ENCODE data around the gene MAMSTR.
"Not testable (repeated sequence)": the region's sequence is repeated elsewhere in the genome, so short reads cannot be mapped to it uniquely, and the experiment has no call there.

MAMSTR gene

GRCh38 chr19:48719263-48720171, at the start of gene MAMSTR:
Gene MAMSTR, minus strand, starts transcription at chr19:48719725. Its CDS starts 694 bp downstream, at chr19:48719031.
- Mint-ChIP-seq H3K27me3 (ENCODE audit: low read depth) (no peaks in the 10 kb centered on the region), H3K9me3 (no peaks in the 10 kb centered on the region), H3K4me3 (peak within 1 kb of the TSS; percentile 98), H3K4me1 (ENCODE audit: low read depth) (peaks cover 5% of the 10 kb centered on the region), H3K27ac (peak within 1 kb of the TSS; percentile 99), H3K36me3 (ENCODE audit: low read depth) (no peaks in the 10 kb centered on the region)
- no peak for DNase-seq (ENCODE audit: low spot score)

GRCh38 chr19:48768994-48769713, 49.6 kb upstream of the MAMSTR start:
- no peaks in the 10 kb centered on the region for H3K9me3 Mint-ChIP-seq
- no peak overlapping the region for H3K27ac Mint-ChIP-seq
- H3K4me3 Mint-ChIP-seq = no peak overlapping the region
- no peaks in the 10 kb centered on the region for H3K36me3 Mint-ChIP-seq (ENCODE audit: low read depth)
- H3K27me3 Mint-ChIP-seq (ENCODE audit: low read depth) = peaks cover 11% of the 10 kb centered on the region
- no peak for DNase-seq (ENCODE audit: low spot score)
- no peaks in the 10 kb centered on the region for H3K4me1 Mint-ChIP-seq (ENCODE audit: low read depth)

GRCh38 chr19:48768171-48768753, 48.7 kb upstream of the MAMSTR start:
- H3K4me1 Mint-ChIP-seq (ENCODE audit: low read depth); H3K27ac Mint-ChIP-seq; H3K9me3 Mint-ChIP-seq; H3K4me3 Mint-ChIP-seq; H3K36me3 Mint-ChIP-seq (ENCODE audit: low read depth); DNase-seq (ENCODE audit: low spot score): not testable (repeated sequence)
- peaks cover 11% of the 10 kb centered on the region for H3K27me3 Mint-ChIP-seq (ENCODE audit: low read depth)

- not testable (repeated sequence) for H3K9me3 Mint-ChIP-seq; DNase-seq (ENCODE audit: low spot score); H3K4me1 Mint-ChIP-seq (ENCODE audit: low read depth); H3K4me3 Mint-ChIP-seq; H3K36me3 Mint-ChIP-seq (ENCODE audit: low read depth); H3K27ac Mint-ChIP-seq
- H3K27me3 Mint-ChIP-seq (ENCODE audit: low read depth) = peaks cover 23% of the 10 kb centered on the region
Measured at GRCh38 chr19:48765816-48766215, 46.3 kb upstream of the MAMSTR start.

- H3K4me1 Mint-ChIP-seq (ENCODE audit: low read depth) = peaks cover 7% of the 10 kb centered on the region
- H3K27ac Mint-ChIP-seq = no peak overlapping the region
- no peaks in the 10 kb centered on the region for H3K9me3 Mint-ChIP-seq
- H3K27me3 Mint-ChIP-seq (ENCODE audit: low read depth) = peaks cover 18% of the 10 kb centered on the region
- peak overlapping the region; percentile 21 for H3K4me3 Mint-ChIP-seq
- no peak for DNase-seq (ENCODE audit: low spot score)
- no peaks in the 10 kb centered on the region for H3K36me3 Mint-ChIP-seq (ENCODE audit: low read depth)
Measured at GRCh38 chr19:48760504-48761205, 41.1 kb upstream of the MAMSTR start.

- H3K9me3 Mint-ChIP-seq = no peaks in the 10 kb centered on the region
- DNase-seq (ENCODE audit: low spot score) = no peak
- peaks cover 13% of the 10 kb centered on the region for H3K4me1 Mint-ChIP-seq (ENCODE audit: low read depth)
- H3K27me3 Mint-ChIP-seq (ENCODE audit: low read depth) = peaks cover 36% of the 10 kb centered on the region
- H3K4me3 Mint-ChIP-seq = no peak overlapping the region
- no peak overlapping the region for H3K27ac Mint-ChIP-seq
- no peaks in the 10 kb centered on the region for H3K36me3 Mint-ChIP-seq (ENCODE audit: low read depth)
Measured at GRCh38 chr19:48757741-48758144, 38.2 kb upstream of the MAMSTR start.

- Mint-ChIP-seq H3K36me3 (ENCODE audit: low read depth) (no peaks in the 10 kb centered on the region), H3K4me3 (no peak overlapping the region), H3K27ac (no peak overlapping the region), H3K27me3 (ENCODE audit: low read depth) (peaks cover 34% of the 10 kb centered on the region), H3K9me3 (no peaks in the 10 kb centered on the region), H3K4me1 (ENCODE audit: low read depth) (peaks cover 14% of the 10 kb centered on the region)
- no peak for DNase-seq (ENCODE audit: low spot score)
Measured at GRCh38 chr19:48757089-48757675, 37.7 kb upstream of the MAMSTR start.

- Mint-ChIP-seq H3K27ac (no peak overlapping the region), H3K36me3 (ENCODE audit: low read depth) (no peaks in the 10 kb centered on the region), H3K4me3 (no peak overlapping the region), H3K27me3 (ENCODE audit: low read depth) (peaks cover 37% of the 10 kb centered on the region), H3K9me3 (no peaks in the 10 kb centered on the region), H3K4me1 (ENCODE audit: low read depth) (peaks cover 16% of the 10 kb centered on the region)
- no peak for DNase-seq (ENCODE audit: low spot score)
Measured at GRCh38 chr19:48756686-48757085, 37.2 kb upstream of the MAMSTR start.

- no peaks in the 10 kb centered on the region for H3K9me3 Mint-ChIP-seq
- no peak overlapping the region for H3K4me3 Mint-ChIP-seq
- no peak overlapping the region for H3K27ac Mint-ChIP-seq
- DNase-seq (ENCODE audit: low spot score) = no peak
- H3K36me3 Mint-ChIP-seq (ENCODE audit: low read depth) = no peaks in the 10 kb centered on the region
- peaks cover 17% of the 10 kb centered on the region for H3K4me1 Mint-ChIP-seq (ENCODE audit: low read depth)
- peaks cover 34% of the 10 kb centered on the region for H3K27me3 Mint-ChIP-seq (ENCODE audit: low read depth)
Measured at GRCh38 chr19:48756212-48756611, 36.7 kb upstream of the MAMSTR start.

- DNase-seq (ENCODE audit: low spot score) = no peak
- Mint-ChIP-seq H3K27ac (no peak overlapping the region), H3K4me1 (ENCODE audit: low read depth) (peaks cover 18% of the 10 kb centered on the region), H3K9me3 (no peaks in the 10 kb centered on the region), H3K36me3 (ENCODE audit: low read depth) (no peaks in the 10 kb centered on the region), H3K27me3 (ENCODE audit: low read depth) (peaks cover 34% of the 10 kb centered on the region), H3K4me3 (no peak overlapping the region)
Measured at GRCh38 chr19:48755787-48756186, 36.3 kb upstream of the MAMSTR start.

GRCh38 chr19:48755084-48755641, 35.6 kb upstream of the MAMSTR start, which contains the start of gene FGF21:
Gene FGF21, plus strand, starts transcription at chr19:48755524. Its CDS starts 713 bp downstream, at chr19:48756237.
- H3K27ac Mint-ChIP-seq = no peak within 1 kb of the TSS
- peaks cover 29% of the 10 kb centered on the region for H3K27me3 Mint-ChIP-seq (ENCODE audit: low read depth)
- H3K4me3 Mint-ChIP-seq = no peak within 1 kb of the TSS

GRCh38 chr19:48752496-48753365, 33.2 kb upstream of the MAMSTR start, which contains the start of gene FUT1:
Gene FUT1, minus strand, starts transcription at chr19:48752641. Its CDS starts 1,360 bp downstream, at chr19:48751281.
- Mint-ChIP-seq H3K27me3 (ENCODE audit: low read depth) (peaks cover 29% of the 10 kb centered on the region), H3K4me3 (peak within 1 kb of the TSS; percentile 82), H3K27ac (peak within 1 kb of the TSS; percentile 55), H3K36me3 (ENCODE audit: low read depth) (no peaks in the 10 kb centered on the region), H3K4me1 (ENCODE audit: low read depth) (peaks cover 15% of the 10 kb centered on the region), H3K9me3 (no peaks in the 10 kb centered on the region)
- peak; percentile 35 for DNase-seq (ENCODE audit: low spot score)

More at GRCh38 chr19:48755084-48755641, 35.6 kb upstream of the MAMSTR start, which contains the start of gene FGF21:
- Mint-ChIP-seq H3K36me3 (ENCODE audit: low read depth) (no peaks in the 10 kb centered on the region), H3K4me1 (ENCODE audit: low read depth) (peaks cover 13% of the 10 kb centered on the region), H3K9me3 (no peaks in the 10 kb centered on the region)
- no peak for DNase-seq (ENCODE audit: low spot score)
